HEK293 (cell line): ENCODE results near the gene SLC2A6.

ENCODE experiments used
- FEZF1 ChIP-seq: fragments of 450-650 bp; formaldehyde crosslinking; IDR thresholded peaks from 2 replicates; pipeline ENCODE4 v1.5.1; 2016; ENCODE audit warnings: missing biosample characterization, missing genetic modification characterization
- TF ChIP-seq, protein P1 (sequence below): fragments of 450-650 bp; formaldehyde crosslinking; IDR thresholded peaks from 2 replicates; pipeline ENCODE4 v1.5.1; 2016; ENCODE audit warnings: missing biosample characterization, missing genetic modification characterization

DNA sequence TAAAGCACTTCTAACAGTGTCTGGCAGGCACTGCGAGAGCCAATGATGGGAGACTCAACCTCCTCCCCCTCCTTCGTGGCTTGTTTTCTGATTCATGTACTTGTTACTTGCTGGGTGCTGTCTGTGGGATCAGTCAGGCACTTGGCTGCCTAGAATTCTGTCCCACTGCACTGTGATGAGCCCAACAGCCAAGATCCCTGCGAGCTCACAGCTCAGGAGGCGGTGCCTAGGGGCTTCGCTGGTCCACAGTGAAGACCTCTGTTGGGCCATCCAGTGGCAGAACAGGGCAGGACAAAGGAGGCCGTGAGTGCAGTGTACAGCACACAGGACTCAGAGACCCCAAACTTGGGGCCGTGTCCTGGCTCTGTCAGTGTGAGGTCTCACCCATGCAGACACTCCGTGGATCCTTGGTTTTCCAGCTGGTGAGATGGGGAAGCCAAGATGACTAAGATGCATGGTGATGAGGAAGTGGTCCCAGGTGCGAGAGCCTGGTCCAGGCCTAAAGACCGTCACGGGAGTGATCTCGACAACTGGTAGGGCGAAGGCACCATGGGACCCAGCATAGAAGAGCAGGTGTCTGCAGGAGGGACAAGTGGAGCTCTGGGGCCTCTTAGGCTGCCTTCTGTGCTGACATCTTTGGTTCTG is 26.4 kb upstream of the SLC2A6 start:
- no peak for TF ChIP-seq FEZF1 (tag by site-specific recombination)
- TF ChIP-seq, protein P1, sequence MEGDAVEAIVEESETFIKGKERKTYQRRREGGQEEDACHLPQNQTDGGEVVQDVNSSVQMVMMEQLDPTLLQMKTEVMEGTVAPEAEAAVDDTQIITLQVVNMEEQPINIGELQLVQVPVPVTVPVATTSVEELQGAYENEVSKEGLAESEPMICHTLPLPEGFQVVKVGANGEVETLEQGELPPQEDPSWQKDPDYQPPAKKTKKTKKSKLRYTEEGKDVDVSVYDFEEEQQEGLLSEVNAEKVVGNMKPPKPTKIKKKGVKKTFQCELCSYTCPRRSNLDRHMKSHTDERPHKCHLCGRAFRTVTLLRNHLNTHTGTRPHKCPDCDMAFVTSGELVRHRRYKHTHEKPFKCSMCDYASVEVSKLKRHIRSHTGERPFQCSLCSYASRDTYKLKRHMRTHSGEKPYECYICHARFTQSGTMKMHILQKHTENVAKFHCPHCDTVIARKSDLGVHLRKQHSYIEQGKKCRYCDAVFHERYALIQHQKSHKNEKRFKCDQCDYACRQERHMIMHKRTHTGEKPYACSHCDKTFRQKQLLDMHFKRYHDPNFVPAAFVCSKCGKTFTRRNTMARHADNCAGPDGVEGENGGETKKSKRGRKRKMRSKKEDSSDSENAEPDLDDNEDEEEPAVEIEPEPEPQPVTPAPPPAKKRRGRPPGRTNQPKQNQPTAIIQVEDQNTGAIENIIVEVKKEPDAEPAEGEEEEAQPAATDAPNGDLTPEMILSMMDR (tag by site-specific recombination) = no peak
